ENCODE results near the gene UBL4B. TPM values are rescaled to one million over a fixed set of nuclear protein-coding genes. Genes with fewer than 3 reads are reported as not detected.

UBL4B gene
- total RNA-seq, 1 experiment from 2014 or later, result not detected

DNA sequence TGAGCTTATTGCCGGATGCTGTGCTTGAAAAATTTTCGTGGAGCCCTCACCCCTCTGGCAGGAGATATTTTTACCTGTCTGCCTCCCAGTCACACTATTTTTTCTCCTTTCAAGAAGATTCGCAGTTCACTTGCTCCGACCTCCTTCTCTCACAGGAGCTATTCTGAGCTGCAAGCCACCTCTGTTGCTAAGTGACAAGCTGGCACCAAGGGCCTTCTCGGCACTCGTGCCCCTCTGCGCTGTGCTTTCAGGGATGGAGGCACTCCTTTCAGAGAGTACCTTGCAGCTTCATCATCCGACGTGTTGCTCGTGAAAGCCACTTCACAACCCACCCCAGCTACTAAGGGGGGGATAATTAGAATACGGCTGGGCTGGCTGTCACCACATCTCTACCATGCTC lies 49.6 kb downstream of the UBL4B start:
- Histone ChIP-seq H3K79me2 (ENCODE audit: insufficient read depth, low read length) (no peaks in the 10 kb centered on the region), H3K4me1 (ENCODE audit: insufficient read depth, low read length) (no peaks in the 10 kb centered on the region), H2BK120ac (ENCODE audit: low read depth, low read length, poor library complexity, severe bottlenecking) (no peak overlapping the region), H3K23ac (ENCODE audit: insufficient read length, low read depth, low read length) (no peak overlapping the region), H2BK12ac (ENCODE audit: insufficient read length, low read depth, low read length) (no peak overlapping the region), H2BK5ac (ENCODE audit: insufficient read length, low read length) (no peak overlapping the region), H4K20me1 (ENCODE audit: control insufficient read depth, insufficient read depth, insufficient read length) (no peaks in the 10 kb centered on the region), H3K56ac (ENCODE audit: insufficient read length, low read depth, low read length) (no peak overlapping the region), H2AK5ac (ENCODE audit: insufficient read length, low read length) (no peak overlapping the region), H3K14ac (ENCODE audit: insufficient read depth, low read length) (no peak overlapping the region), H4K5ac (ENCODE audit: insufficient read length, low read depth, low read length) (no peak overlapping the region), H3K18ac (ENCODE audit: insufficient read length, low read depth, low read length) (no peak overlapping the region), H3K9me3 (ENCODE audit: control insufficient read depth, low read depth, low read length) (no peaks in the 10 kb centered on the region), H3K4me2 (ENCODE audit: insufficient read depth, insufficient read length, low read length) (no peak overlapping the region), H3T11ph (ENCODE audit: low read length) (no peak overlapping the region), H3K4ac (ENCODE audit: low read depth, low read length) (no peak overlapping the region), H2BK20ac (ENCODE audit: low read depth, low read length, poor library complexity, severe bottlenecking) (no peak overlapping the region), H3K9ac (ENCODE audit: extremely low read depth, insufficient read length, low read length) (no peak overlapping the region), H4K91ac (ENCODE audit: insufficient read length, low read depth, low read length) (no peak overlapping the region), H2BK15ac (ENCODE audit: low read depth, low read length) (no peak overlapping the region), H4K8ac (replicated peaks; ENCODE audit: insufficient read length, low read depth, low read length) (no peak overlapping the region), H3K79me1 (ENCODE audit: insufficient read depth, low read depth, low read length, poor library complexity, severe bottlenecking) (no peaks in the 10 kb centered on the region), H2AFZ (ENCODE audit: low read length) (no peak overlapping the region), H3K27me3 (ENCODE audit: insufficient read depth, low read length) (no peaks in the 10 kb centered on the region), H3K27ac (ENCODE audit: insufficient read length, low read depth, low read length) (no peak overlapping the region), H3K23me2 (ENCODE audit: insufficient read length, low read depth, low read length, poor library complexity, severe bottlenecking) (no peaks in the 10 kb centered on the region)
- Mint-ChIP-seq H3K27ac (no peak overlapping the region; a peak in 1 of 7 replicates), H3K4me1 (peaks cover 5 to 9% of the 10 kb centered on the region in 2 experiments; a peak in 3 of 4 replicates), H3K36me3 (ENCODE audit: insufficient read depth in 1 of 3, low read depth in 3 of 3) (no peaks in the 10 kb centered on the region), H3K4me3 (no peak overlapping the region), H3K27me3 (ENCODE audit: low read depth) (peaks cover 28% of the 10 kb centered on the region), H3K9me3 (no peaks in the 10 kb centered on the region)
- DNase-seq, result no peak
- WGBS (ENCODE audit: extremely low coverage, insufficient read length, low lambda C conversion rate), result no CpG with 5 or more reads among the region's 11 CpGs
- no peak for TF ChIP-seq CTCF (conservative IDR thresholded peaks at IDR 0.05)

Other genes with a start within 250 kb of the UBL4B start
- 2.3 and 3.2 TPM in 2 replicates for gene CSF1, start 201.6 kb upstream of the UBL4B start, total RNA-seq (2021)
- gene AHCYL1, start 127.7 kb upstream of the UBL4B start, total RNA-seq (2021), result 86.0 and 89.0 TPM in 2 replicates
- 38.9 and 43.6 TPM in 2 replicates for gene STRIP1, start 77.8 kb upstream of the UBL4B start, total RNA-seq (2021)
- gene ALX3, start 41.8 kb upstream of the UBL4B start, total RNA-seq (2021), result not detected in 2 replicates
- gene SLC6A17, start 38.1 kb downstream of the UBL4B start, total RNA-seq (2021), result 0.17 and 0.46 TPM in 2 replicates
- 8.4 and 8.9 TPM in 2 replicates for gene KCNC4, start 97.9 kb downstream of the UBL4B start, total RNA-seq (2021)
- gene RBM15, start 226.9 kb downstream of the UBL4B start, total RNA-seq (2021), result 61.4 and 62.0 TPM in 2 replicates